Left kidney (tissue), 2 donors: Measurements from ENCODE around the gene RNASE7. TPM values are rescaled to one million over a fixed set of nuclear protein-coding genes. Genes with fewer than 3 reads are reported as not detected.

Experiments
- DNase-seq: peaks from one replicate; pipeline ENCODE4 v3.0.0-alpha.2; 2013
- polyA plus RNA-seq: library from polyadenylated mRNA; unstranded; fragments of 120-200 nt; gene quantifications from one replicate; pipeline ENCODE4 v1.2.1, GENCODE V29; 2013; ENCODE audit not compliant: insufficient read length

Gene RNASE7
- polyA plus RNA-seq, 1 donor = 0.55 TPM

GRCh38 chr14:21086908-21087293, 44.7 kb downstream of the RNASE7 start:
- DNase-seq = no peak

GRCh38 chr14:21087294-21088091, 45.3 kb downstream of the RNASE7 start:
- DNase-seq = no peak

DNA sequence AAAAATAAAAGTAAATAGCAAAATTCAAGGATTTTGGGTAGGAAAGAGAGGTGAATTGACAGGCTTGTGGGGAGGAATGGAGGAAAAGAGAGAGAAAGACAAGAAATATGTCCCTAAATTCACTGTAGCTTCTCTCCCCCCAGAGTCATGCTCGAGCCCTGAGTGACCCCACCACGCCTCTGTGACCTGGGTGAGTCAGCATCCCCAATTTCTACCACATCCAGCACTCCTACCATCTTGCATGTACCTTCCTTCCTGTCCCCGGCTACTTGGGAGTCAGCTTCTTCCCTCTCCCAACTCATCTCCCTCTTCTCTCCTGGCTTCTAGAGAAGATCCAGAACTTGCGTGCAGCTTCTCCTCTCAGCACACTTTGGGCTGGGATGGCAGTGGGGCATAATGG, 46.5 kb downstream of the RNASE7 start:
- no peak for DNase-seq

DNA sequence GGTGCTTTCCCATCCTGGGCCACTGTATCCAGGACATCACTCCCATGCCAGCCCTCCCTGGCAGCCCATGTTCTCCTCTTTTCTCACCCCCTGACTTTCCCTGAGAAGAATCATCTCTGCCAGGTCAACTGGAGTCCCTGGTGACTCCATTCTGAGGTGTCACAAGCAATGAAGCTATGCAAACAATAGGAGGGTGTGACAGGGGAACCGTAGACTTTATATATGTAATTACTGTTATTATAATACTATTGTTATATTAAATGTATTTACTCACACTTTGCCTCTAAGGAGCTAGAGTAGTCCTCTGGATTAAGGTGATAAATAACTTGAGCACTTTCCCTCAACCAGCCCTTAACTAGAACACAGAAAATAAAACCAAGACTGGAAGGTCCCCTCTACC, 47.1 kb downstream of the RNASE7 start:
- no peak for DNase-seq

DNA sequence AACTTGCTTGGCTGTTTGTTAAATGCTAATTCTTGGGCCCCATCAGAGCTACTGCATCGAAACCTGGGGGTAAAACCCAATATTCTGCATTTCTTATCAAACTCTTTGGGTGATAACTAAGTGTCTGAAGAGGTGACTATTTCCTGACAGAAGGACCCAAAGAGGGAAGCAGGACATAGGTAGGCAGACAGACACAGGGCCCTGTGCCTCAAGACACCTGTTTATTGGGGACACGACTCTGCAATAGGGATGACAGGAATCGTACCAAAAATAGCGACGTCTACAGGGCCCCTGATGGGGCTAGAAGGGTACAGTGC, 47.7 kb downstream of the RNASE7 start:
- DNase-seq = no peak

- DNase-seq = no peak
These were observed 48.2 kb downstream of the RNASE7 start for GRCh38 chr14:21090194-21090939.

- no peak for DNase-seq
These were observed 48.9 kb downstream of the RNASE7 start for GRCh38 chr14:21090940-21091663.

DNA sequence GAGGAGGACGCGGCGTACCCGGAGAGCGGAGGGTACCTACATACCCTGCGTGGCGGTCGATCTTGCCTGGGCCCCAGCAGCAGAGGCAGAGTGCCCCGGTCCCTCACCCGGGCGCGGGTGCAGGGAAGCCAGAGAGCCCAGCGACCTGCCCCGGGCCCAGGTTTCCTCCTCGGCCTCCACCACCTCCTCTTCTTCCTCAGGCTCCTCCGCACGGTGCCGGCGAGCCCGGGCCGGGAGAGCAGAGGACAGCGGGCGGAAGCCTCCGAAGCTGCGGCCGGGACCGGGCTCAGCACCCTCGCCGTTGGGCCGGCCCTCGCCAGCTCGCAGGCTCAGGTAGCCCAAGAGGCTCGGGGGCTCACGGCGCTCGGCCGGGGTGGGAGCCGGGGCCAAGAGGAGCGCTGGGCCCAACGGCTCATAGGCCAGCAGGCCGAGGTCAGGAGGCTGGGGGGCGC, 49.7 kb downstream of the RNASE7 start:
- no peak for DNase-seq

GRCh38 chr14:21092273-21093011, 50.3 kb downstream of the RNASE7 start:
- peak; percentile 64 for DNase-seq

- DNase-seq = no peak
These were observed 50.9 kb downstream of the RNASE7 start for GRCh38 chr14:21093018-21093417.

Other genes with a start within 250 kb of the RNASE7 start
- 98.4 TPM for gene RNASE1, start 239.5 kb upstream of the RNASE7 start, polyA plus RNA-seq
- 1.2 TPM for gene RNASE3, start 151.0 kb upstream of the RNASE7 start, polyA plus RNA-seq
- gene RNASE2, start 86.9 kb upstream of the RNASE7 start, polyA plus RNA-seq = 1.1 TPM
- gene METTL17, start 52.4 kb upstream of the RNASE7 start, polyA plus RNA-seq = 124 TPM
- 1.3 TPM for gene SLC39A2, start 43.1 kb upstream of the RNASE7 start, polyA plus RNA-seq
- gene NDRG2, start 17.3 kb upstream of the RNASE7 start, polyA plus RNA-seq = 175 TPM
- 2.7 TPM for gene TPPP2, start 12.1 kb upstream of the RNASE7 start, polyA plus RNA-seq
- 0.68 TPM for gene RNASE13, start 7.6 kb upstream of the RNASE7 start, polyA plus RNA-seq
- gene RNASE8, start 15.5 kb downstream of the RNASE7 start, polyA plus RNA-seq = not detected
- gene ARHGEF40, start 27.9 kb downstream of the RNASE7 start, polyA plus RNA-seq = 82.7 TPM
- 22.8 TPM for gene ZNF219, start 56.3 kb downstream of the RNASE7 start, polyA plus RNA-seq
- 1.3 TPM for gene TMEM253, start 58.7 kb downstream of the RNASE7 start, polyA plus RNA-seq
- 0.05 TPM for gene OR5AU1, start 113.7 kb downstream of the RNASE7 start, polyA plus RNA-seq
- gene HNRNPC, start 227.1 kb downstream of the RNASE7 start, polyA plus RNA-seq = 908 TPM
- 0.58 TPM for gene RPGRIP1, start 237.7 kb downstream of the RNASE7 start, polyA plus RNA-seq